BJ (cell line): ENCODE data around the gene DNLZ. TPM values are rescaled to one million over a fixed set of nuclear protein-coding genes. Genes with fewer than 3 reads are reported as not detected.

Experiments
- CTCF ChIA-PET: fragments of 350-600 bp; formaldehyde crosslinking; extraction: SDS; loops from one replicate; lab custom pipeline; 2021; ENCODE audit warnings: antibody characterized with exemption, inconsistent platforms; lab: Yijun Ruan, JAX
- POLR2A ChIA-PET: fragments of 300-600 bp; sonication (Branson Sonifier 250); formaldehyde crosslinking; extraction: SDS; loops from one replicate; lab custom pipeline; 2021; ENCODE audit warnings: antibody characterized with exemption; lab: Charles Lee
- DNase-seq: peaks from one replicate; pipeline ENCODE4 v3.0.0-alpha.2; 2011; ENCODE audit warnings: low read depth
- H3K27me3 ChIP-seq: 2 replicates; pipeline ENCODE4 v1.6.0; 2011; ENCODE audit warnings: low read length; ENCODE audit not compliant: control insufficient read depth, insufficient read depth
- H3K36me3 ChIP-seq: 2 replicates; pipeline ENCODE4 v1.5.1; 2011; ENCODE audit warnings: low read length; ENCODE audit not compliant: control insufficient read depth, insufficient read depth
- H3K4me3 ChIP-seq: 2 replicates; pipeline ENCODE4 v1.5.1; 2011; ENCODE audit warnings: low read depth, mild to moderate bottlenecking, control low read depth, low read length
- polyA plus RNA-seq: library from polyadenylated mRNA; depleted of rRNA; stranded (reverse); fragments of >200 nt; gene quantifications from 2 replicates; pipeline ENCODE4 v1.2.3, GENCODE V29; 2011
- TF ChIP-seq, protein P1 (sequence below): IDR thresholded peaks from 2 replicates; pipeline ENCODE4 v1.5.1; 2011; ENCODE audit warnings: low read depth, mild to moderate bottlenecking, control low read depth, inconsistent platforms, low read length, moderate library complexity; ENCODE audit not compliant: insufficient read depth

The DNLZ gene
- polyA plus RNA-seq, 1 experiment, result 7.2 TPM

DNA sequence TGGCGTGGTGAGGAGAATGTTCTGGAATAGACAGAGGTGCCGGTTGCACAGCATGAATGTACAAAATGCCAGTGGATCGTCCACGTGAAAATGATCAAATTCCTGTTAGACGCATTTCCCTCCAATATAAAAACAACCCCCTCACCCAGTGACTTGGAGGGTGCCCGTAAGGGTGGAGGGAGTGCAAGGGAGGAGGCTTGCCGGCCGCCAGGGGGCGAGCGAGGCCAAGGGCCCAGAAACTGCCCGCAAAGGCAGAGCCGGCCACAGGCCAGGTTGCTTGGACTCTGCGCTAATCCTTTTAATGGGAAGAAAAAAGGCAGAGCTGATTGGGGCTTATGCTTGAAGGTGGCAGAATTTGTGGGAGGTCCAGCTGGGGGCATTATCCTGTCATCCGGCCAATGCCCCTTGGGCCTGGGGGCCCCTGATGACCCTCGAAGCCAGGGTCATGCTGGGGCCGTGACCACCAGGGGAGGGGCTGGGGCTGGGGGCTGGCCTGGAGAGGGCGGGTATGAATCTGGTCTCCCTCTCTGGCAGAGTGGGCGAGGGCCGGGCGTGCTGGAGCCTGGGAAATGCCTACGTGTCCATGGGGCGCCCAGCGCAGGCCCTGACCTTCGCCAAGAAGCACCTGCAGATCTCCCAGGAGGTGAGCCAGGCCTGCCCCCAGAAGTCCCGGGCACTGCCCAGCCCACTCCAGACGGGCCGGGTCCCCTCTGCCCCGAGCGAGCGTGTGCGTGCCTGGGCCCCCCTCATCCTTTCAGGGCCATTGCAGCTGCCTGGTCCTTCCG is 24.2 kb downstream of the DNLZ start:
- Histone ChIP-seq H3K27me3 (no peaks in the 10 kb centered on the region), H3K4me3 (no peak overlapping the region), H3K36me3 (peaks cover 68% of the 10 kb centered on the region)
- TF ChIP-seq, protein P1, sequence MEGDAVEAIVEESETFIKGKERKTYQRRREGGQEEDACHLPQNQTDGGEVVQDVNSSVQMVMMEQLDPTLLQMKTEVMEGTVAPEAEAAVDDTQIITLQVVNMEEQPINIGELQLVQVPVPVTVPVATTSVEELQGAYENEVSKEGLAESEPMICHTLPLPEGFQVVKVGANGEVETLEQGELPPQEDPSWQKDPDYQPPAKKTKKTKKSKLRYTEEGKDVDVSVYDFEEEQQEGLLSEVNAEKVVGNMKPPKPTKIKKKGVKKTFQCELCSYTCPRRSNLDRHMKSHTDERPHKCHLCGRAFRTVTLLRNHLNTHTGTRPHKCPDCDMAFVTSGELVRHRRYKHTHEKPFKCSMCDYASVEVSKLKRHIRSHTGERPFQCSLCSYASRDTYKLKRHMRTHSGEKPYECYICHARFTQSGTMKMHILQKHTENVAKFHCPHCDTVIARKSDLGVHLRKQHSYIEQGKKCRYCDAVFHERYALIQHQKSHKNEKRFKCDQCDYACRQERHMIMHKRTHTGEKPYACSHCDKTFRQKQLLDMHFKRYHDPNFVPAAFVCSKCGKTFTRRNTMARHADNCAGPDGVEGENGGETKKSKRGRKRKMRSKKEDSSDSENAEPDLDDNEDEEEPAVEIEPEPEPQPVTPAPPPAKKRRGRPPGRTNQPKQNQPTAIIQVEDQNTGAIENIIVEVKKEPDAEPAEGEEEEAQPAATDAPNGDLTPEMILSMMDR, result peak; percentile 89
- CTCF ChIA-PET, result interaction anchor here (1.3 to 1.5 kb wide), 3 partner anchors 10 to 23 kb away, joined by 3 to 9 read pairs (median 3); no protein-coding TSS in a partner anchor
- POLR2A ChIA-PET, result no interaction called here
- no peak for DNase-seq

DNA sequence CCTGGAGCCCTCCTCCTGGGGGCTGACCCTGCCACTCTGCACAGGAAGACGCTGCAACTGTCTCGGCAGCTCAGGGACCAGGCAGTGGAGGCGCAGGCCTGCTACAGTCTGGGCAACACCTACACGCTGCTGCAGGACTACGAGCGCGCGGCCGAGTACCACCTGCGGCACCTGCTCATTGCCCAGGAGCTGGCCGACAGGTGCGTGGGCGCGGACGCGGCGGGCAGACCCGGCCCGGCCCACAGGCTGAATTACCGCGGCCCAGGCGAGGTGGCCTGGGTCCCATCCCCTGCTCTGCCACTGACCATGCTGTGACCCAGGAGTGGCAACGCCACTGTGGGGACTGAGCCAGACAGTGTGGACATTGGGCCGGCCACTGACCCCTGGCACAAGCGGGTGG is 25.0 kb downstream of the DNLZ start:
- Histone ChIP-seq H3K36me3 (peaks cover 64% of the 10 kb centered on the region), H3K27me3 (no peaks in the 10 kb centered on the region), H3K4me3 (no peak overlapping the region)
- POLR2A ChIA-PET, result no interaction called here
- TF ChIP-seq, protein P1, result no peak
- no peak for DNase-seq
- CTCF ChIA-PET, result interaction anchor here (1.5 to 2.0 kb wide), 2 partner anchors 9 to 10 kb away, joined by 7 to 9 read pairs; partner anchors contain the start of gene GPSM1

GRCh38 chr9:136337416-136338395 is 25.8 kb downstream of the DNLZ start:
- CTCF ChIA-PET, result interaction anchor here (0.9 to 2.0 kb wide), 5 partner anchors 9 to 72 kb away, joined by 3 to 7 read pairs (median 5); partner anchors contain the start of gene GPSM1
- POLR2A ChIA-PET, result no interaction called here

DNA sequence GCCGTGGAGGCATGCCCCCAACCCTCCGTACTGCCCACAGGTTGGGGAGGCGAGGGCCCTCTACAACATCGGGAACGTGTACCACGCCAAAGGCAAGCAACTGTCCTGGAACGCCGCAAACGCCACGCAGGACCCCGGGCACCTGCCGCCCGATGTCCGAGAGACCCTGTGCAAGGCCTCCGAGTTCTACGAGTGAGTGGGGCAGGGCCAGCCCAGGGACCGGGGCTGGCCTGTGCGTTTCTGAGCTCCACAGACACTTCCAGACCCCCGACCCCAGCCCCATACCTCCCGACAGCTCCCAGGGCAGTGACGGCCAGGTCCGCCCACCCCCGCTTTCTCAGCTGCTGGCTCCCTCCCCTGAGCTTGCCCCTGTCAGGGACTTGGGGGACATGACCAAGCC is 26.7 kb downstream of the DNLZ start:
- Histone ChIP-seq H3K27me3 (no peaks in the 10 kb centered on the region), H3K36me3 (peaks cover 64% of the 10 kb centered on the region), H3K4me3 (no peak overlapping the region)
- DNase-seq, result no peak
- CTCF ChIA-PET, result interaction anchor here (0.9 to 2.0 kb wide), 6 partner anchors 9 to 73 kb away, joined by 3 to 7 read pairs (median 4); partner anchors contain the start of gene GPSM1
- TF ChIP-seq, protein P1, result no peak
- POLR2A ChIA-PET, result no interaction called here

More at GRCh38 chr9:136337416-136338395, 25.8 kb downstream of the DNLZ start:
- no peak for DNase-seq
- Histone ChIP-seq H3K4me3 (no peak overlapping the region), H3K27me3 (no peaks in the 10 kb centered on the region), H3K36me3 (peaks cover 61% of the 10 kb centered on the region)
- TF ChIP-seq, protein P1, result no peak
